RWPE1 (cell line): ENCODE results near the gene B3GAT1.

Experiments
- CTCF ChIA-PET: fragments of 350-600 bp; sonication (Branson Sonifier 250); formaldehyde crosslinking; extraction: SDS; loops from one replicate; lab custom pipeline; 2021; lab: Yijun Ruan, JAX
- POLR2A ChIA-PET: fragments of 400-600 bp; formaldehyde crosslinking; extraction: SDS; loops from one replicate; lab custom pipeline; 2020; ENCODE audit warnings: antibody characterized with exemption; ENCODE audit not compliant: low non-redundant PET; lab: Yijun Ruan, JAX
- DNase-seq: peaks from one replicate; pipeline ENCODE4 v3.0.0; 2012; ENCODE audit warnings: low spot score
- H3K27ac ChIP-seq: fragments of 450-650 bp; 2 replicates; pipeline ENCODE4 v1.5.1; 2017
- CTCF ChIP-seq: fragments of 450-650 bp; conservative IDR thresholded peaks from 2 replicates; pipeline ENCODE4 v1.5.1; 2017; ENCODE audit warnings: low read depth, mild to moderate bottlenecking

Gene B3GAT1

GRCh38 chr11:134389464-134390180, 22.4 kb downstream of the B3GAT1 start:
- no peak for TF ChIP-seq CTCF
- CTCF ChIA-PET, result no interaction called here
- POLR2A ChIA-PET, result no interaction called here

GRCh38 chr11:134388590-134388989, 23.5 kb downstream of the B3GAT1 start:
- no peak overlapping the region for H3K27ac ChIP-seq
- no peak for DNase-seq
- CTCF ChIA-PET, result interaction anchor here (0.7 kb wide), 1 partner anchor 16 kb away, joined by 3 read pairs; no protein-coding TSS in a partner anchor
- no peak for TF ChIP-seq CTCF
- POLR2A ChIA-PET, result no interaction called here

More at GRCh38 chr11:134389464-134390180, 22.4 kb downstream of the B3GAT1 start:
- no peak for DNase-seq
- H3K27ac ChIP-seq, result no peak overlapping the region

GRCh38 chr11:134387501-134387900, 24.5 kb downstream of the B3GAT1 start:
- POLR2A ChIA-PET, result no interaction called here
- CTCF ChIA-PET, result interaction anchor here (0.7 kb wide), 1 partner anchor 13 kb away, joined by 3 read pairs; no protein-coding TSS in a partner anchor
- H3K27ac ChIP-seq, result no peak overlapping the region
- DNase-seq, result no peak
- no peak for TF ChIP-seq CTCF

GRCh38 chr11:134386945-134387344, 25.1 kb downstream of the B3GAT1 start:
- ChIA-PET CTCF (interaction anchor here (0.7 kb wide), 1 partner anchor 13 kb away, joined by 3 read pairs; no protein-coding TSS in a partner anchor), POLR2A (no interaction called here)
- H3K27ac ChIP-seq, result no peak overlapping the region
- no peak for TF ChIP-seq CTCF
- no peak for DNase-seq

GRCh38 chr11:134385774-134386565, 26.1 kb downstream of the B3GAT1 start:
- ChIA-PET POLR2A (no interaction called here), CTCF (no interaction called here)
- no peak for TF ChIP-seq CTCF
- no peak overlapping the region for H3K27ac ChIP-seq
- no peak for DNase-seq

GRCh38 chr11:134385171-134385570, 26.9 kb downstream of the B3GAT1 start:
- no peak overlapping the region for H3K27ac ChIP-seq
- TF ChIP-seq CTCF, result no peak
- no peak for DNase-seq
- ChIA-PET CTCF (no interaction called here), POLR2A (no interaction called here)
